GDM1 (cell line): Measurements from ENCODE around the gene NPHP4.

Source experiments
- DNase-seq: peaks from one replicate; lab custom pipeline; 2025; lab: John Stamatoyannopoulos, UW

Gene NPHP4

GRCh38 chr1:6003568-6004411 is 11.6 kb upstream of the NPHP4 start:
- no peak for DNase-seq

- DNase-seq = no peak
Measured at GRCh38 chr1:6002714-6003501, 10.7 kb upstream of the NPHP4 start.

- DNase-seq = no peak
Measured at GRCh38 chr1:6001992-6002576, 9.9 kb upstream of the NPHP4 start.

DNA sequence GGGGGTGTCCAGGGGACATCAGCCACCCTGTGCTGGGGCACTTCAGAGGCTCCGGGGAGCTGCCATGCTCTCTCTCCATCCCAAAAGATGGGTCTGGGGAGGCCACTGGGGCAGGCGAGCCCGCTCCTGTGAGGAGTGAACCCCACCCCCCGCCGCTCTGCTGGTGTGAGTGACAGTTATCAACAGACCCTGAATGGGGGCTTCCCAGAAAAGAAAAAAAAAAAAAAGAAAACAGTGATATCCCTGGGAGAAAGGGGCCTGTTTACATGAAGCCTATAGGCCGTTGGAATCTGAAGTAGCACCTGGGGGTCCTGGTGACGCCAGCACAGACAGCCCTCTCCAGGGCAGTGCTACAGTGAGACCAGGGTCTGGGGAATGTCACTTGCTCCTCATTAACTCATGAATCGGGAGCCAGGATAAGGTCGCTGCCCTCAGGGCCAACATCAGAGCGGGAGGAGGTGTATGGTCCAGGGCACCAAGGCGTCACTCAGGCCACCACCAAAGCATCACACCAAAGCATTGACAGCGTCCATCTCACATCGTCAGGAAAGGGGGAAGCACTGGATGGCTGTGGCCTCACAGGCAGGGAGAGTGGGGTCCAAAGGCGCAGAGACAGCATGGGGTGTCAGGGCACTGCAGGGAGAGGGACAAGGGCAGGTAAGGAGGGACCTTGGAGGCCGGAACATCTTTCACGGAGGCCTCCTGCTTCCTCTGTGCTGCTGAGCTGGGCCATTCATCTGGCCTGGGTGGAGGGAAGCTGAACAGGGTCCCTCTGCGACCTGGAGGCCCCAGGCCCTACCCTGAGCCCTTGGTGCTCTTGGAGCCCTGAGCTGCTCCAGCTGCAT is 8.4 kb upstream of the NPHP4 start:
- DNase-seq = no peak

DNA sequence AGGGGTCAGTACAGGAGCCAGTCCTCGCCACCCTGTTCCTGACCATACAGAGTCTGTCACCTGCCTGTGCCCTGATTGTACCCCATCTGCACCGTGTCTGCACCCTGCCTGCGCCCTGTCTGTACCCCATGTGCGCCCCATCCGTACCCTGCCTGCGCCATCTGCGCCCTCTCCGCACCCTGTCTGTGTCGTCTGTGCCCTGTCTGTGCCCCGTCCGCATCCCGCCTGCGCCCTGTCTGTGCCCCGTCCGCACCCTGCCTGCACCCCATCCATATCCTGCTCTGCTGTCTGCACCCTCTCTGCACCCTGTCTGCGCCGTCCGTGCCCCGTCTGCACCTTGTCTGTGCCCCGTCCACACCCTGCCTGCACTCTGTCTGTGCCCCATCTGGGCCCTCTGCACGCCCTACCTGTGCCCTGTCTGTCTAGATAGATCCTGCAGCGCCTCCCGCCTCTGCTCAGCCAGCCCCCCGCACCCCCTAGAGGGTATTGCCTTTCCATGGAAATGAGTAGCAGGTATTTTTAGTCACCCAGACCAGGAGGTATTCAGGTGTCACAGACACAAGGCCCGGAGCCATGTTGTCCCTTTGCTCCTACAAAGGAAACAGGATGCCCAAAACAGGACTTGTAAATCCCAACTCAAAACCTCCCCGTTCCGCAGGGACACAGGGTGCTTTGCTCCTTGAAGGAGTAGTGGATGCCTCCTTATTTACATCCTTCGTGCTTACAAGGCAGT is 7.7 kb upstream of the NPHP4 start:
- DNase-seq = no peak

- DNase-seq = no peak
Measured at GRCh38 chr1:5998906-5999301, 6.7 kb upstream of the NPHP4 start.

GRCh38 chr1:5998051-5998905 is 6.1 kb upstream of the NPHP4 start:
- no peak for DNase-seq

DNA sequence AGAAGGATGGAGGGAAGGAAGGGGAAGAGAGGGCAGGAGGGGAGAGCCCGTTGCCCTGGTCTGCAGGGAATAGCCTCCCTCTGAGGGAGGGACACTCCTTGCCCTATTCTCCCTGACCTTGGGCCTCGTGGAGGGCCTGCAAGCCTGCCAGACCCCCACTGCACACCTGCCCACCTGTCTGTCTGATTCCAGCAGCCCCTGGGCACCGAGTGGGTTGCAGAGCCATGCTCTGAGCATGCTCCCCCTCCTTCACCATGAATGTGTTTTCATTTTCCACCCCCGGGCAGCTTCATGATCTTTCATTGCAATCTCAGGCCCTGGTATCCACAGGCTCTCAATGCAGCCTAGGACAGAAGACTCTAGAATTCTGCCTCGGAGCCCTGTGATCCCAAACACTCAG is 5.1 kb upstream of the NPHP4 start:
- no peak for DNase-seq

DNA sequence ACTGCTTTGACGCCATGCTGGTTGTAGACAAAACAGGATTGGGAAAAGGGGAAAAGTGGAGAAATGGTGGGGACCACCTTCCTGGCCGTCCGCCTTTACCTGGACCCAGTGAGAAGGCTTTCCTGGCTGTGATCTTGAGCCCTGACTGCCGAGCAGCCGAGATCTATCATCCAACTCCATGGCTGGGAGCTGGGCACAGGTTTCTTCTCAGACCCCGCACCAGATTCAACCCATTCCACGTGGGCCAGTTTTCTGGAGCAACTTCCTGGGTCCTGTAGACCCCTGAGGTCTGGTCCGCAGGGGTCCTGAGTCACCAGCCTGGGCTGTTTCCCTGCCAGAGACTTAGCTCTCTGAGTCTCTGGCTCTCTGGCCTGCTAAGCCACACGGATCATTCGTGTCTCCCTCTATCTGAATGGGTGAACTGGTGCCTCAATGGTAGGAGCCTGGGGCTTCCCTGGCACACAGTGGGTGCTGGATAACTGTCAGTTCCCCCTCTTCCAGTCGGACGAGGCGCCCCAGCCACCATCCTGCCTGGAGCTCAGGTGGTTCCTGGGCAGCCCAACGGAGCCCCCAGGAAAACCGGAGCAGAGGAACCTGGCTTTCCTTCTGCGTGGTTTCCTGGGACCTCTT is 4.5 kb upstream of the NPHP4 start:
- DNase-seq = no peak

DNA sequence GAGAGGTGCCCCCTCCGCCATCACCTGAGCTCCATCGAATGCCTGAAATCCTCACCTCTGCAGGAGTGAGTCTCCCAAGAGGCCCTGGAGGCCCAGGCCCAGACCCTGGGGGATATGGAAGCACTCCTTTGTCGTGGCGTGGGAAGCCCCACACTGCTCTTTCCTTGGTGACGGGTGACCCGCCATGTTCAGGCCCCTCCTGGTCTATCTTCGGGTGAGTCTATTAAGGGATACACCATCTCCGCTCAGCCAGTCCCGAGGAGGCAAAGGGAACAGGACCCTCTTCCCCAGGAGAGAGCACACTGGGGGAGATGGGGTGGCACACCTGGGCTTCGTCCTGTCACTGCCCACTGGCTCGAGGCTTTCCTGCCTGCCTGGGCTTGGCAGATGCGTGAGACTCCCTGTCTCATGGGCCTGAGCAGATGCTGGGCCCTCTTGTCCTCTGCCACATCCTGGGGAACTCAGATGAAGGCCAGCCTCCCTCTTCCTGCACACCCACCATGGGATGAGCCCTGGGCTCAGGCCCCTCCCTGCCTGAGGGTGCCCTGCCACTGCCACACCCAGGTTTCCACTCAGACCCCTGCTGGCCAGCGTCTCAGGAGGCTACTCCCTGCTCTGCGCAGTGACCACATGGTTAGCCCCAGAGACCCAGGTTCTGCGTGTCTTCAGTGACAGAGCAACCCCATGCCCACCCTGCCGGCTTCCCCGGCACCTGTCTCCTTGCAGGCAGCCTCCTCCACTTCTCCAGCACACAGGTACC is 3.8 kb upstream of the NPHP4 start:
- DNase-seq = no peak

- no peak for DNase-seq
Measured at GRCh38 chr1:5994713-5995621, 2.7 kb upstream of the NPHP4 start.

GRCh38 chr1:5993556-5994491 is 1.6 kb upstream of the NPHP4 start:
- no peak for DNase-seq

DNA sequence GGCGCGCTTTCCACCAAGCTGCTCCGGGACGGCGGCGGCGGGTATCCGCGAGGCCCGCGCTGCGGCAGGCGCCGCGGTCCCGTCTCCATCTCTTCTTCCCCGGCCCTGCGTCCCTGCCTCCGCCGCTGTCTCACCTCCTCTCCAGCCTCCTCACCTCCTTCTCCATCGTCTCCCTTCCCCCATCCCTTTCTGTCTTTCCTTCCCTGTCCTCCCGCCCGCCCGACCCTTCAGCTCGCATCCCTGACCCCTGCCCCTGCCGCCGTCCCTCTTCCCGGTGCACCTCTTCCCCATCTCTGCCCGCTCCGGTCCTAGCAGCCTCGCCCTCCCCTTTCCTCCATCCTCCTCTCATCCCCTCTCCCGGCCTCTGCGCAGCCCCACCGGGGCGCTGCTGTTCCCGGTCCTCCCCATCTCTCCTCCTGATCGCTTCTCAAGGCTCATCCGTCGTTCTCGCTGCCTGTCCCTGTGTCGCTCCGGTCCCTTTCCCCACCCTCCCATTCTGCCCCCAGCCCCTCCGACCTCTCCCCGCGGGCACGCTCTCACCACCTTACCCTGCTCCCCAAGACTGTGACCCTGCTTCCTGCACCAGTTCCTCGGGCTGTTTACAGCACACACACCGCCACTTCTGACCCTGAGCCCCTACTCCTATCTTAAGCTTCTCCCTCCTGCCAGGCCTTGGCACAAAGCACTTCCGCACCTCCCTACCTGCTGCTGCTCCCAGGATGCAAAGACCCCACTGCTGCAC is 760 bp upstream of the NPHP4 start:
- DNase-seq = no peak

DNA sequence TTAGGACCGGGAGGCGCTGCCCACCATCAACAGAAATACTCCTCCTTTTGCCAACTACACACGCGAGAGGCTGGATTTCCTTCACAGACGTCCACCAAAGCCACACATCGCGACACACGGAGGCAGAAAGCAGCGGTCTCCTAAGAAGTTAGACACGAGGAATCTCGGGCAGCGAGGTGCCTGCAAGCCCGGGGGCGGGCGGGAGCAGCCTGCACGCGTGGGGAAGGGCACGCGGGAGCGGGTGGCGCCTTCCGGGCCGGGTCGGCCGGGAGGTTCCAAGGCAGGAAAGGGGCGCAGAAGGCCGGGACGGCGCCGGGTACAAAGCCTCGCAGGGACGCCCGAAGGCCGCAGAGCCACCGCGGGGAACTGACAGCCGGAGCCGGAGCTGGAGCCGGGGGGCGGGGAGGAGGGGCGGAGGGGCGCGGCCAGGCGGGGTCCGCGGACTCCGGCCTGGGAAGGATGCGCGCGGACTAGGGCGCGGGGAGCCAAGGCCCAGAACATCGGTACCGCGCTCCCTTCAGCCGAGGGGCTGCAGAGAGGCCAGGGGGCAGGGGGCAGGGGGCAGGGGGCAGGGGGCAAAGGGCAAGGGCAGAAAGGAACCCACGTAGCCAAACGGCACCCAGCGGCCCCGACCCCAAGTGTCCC is 722 bp downstream of the NPHP4 start:
- no peak for DNase-seq

DNA sequence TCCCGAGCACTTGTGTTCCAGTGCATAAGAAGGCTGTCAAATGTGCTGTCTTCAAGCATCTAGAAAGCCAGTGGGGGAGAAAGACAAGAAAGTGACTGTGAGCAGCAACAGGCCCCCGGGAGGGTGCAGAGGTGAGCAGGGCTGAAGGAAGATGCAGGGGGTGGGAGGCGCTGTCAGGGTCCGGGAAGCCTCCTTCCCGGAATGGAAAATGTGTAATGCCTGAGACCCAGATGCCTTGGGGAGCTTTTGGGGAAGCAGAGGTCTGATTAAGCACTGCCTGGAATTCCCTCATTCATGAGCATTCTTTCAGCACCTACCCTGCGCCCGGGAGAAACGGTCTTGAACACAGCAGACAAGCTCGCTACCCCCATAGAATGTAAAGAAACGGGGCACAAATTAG is 1.3 kb downstream of the NPHP4 start:
- DNase-seq = no peak
